Measurements from ENCODE around the gene RGS8.

Gene RGS8

GRCh38 chr1:182684116-182684828 lies at the start of gene RGS8:
Gene RGS8 (minus strand): TSS chr1:182684587. CDS start chr1:182669649, 14,938 bp downstream.
- FAIRE-seq: no peak

GRCh38 chr1:182731852-182732575 lies 47.6 kb upstream of the RGS8 start:
- no peak for FAIRE-seq

GRCh38 chr1:182726912-182727311 lies 42.5 kb upstream of the RGS8 start:
- FAIRE-seq: no peak

GRCh38 chr1:182725259-182726255 lies 41.2 kb upstream of the RGS8 start:
- no peak for FAIRE-seq

- FAIRE-seq: no peak
Measured at GRCh38 chr1:182724215-182724614, 39.8 kb upstream of the RGS8 start.

- FAIRE-seq: no peak
Measured at GRCh38 chr1:182723200-182723599, 38.8 kb upstream of the RGS8 start.

- FAIRE-seq: no peak
Measured at GRCh38 chr1:182721525-182721924, 37.1 kb upstream of the RGS8 start.

- FAIRE-seq: no peak
Measured at GRCh38 chr1:182720463-182720862, 36.1 kb upstream of the RGS8 start.

- FAIRE-seq: no peak
Measured at GRCh38 chr1:182719553-182719952, 35.2 kb upstream of the RGS8 start.

- FAIRE-seq: no peak
Measured at GRCh38 chr1:182718311-182718710, 33.9 kb upstream of the RGS8 start.

GRCh38 chr1:182716740-182717720 lies 32.6 kb upstream of the RGS8 start:
- FAIRE-seq: no peak

GRCh38 chr1:182715531-182715930 lies 31.1 kb upstream of the RGS8 start:
- FAIRE-seq: no peak

- FAIRE-seq: no peak
Measured at GRCh38 chr1:182714546-182714945, 30.2 kb upstream of the RGS8 start.

GRCh38 chr1:182713939-182714338 lies 29.6 kb upstream of the RGS8 start:
- FAIRE-seq: no peak

- FAIRE-seq: no peak
Measured at GRCh38 chr1:182713492-182713891, 29.1 kb upstream of the RGS8 start.

- FAIRE-seq: no peak
Measured at GRCh38 chr1:182709855-182710254, 25.5 kb upstream of the RGS8 start.

- FAIRE-seq: no peak
Measured at GRCh38 chr1:182709225-182709764, 24.9 kb upstream of the RGS8 start.

- FAIRE-seq: no peak
Measured at GRCh38 chr1:182707122-182707521, 22.7 kb upstream of the RGS8 start.

GRCh38 chr1:182704677-182705076 lies 20.3 kb upstream of the RGS8 start:
- no peak for FAIRE-seq

GRCh38 chr1:182703539-182703938 lies 19.2 kb upstream of the RGS8 start:
- FAIRE-seq: no peak

GRCh38 chr1:182702826-182703524 lies 18.6 kb upstream of the RGS8 start:
- no peak for FAIRE-seq
